ENCODE data around the gene ACER3.
A peak's percentile ranks its signal among the peaks of the same experiment; 100 is the strongest.
"Not testable (repeated sequence)": the region's sequence is repeated elsewhere in the genome, so short reads cannot be mapped to it uniquely, and the experiment has no call there.

The ACER3 gene

GRCh38 chr11:76859708-76860227 is 950 bp upstream of the ACER3 start:
- H3K9ac ChIP-seq (ENCODE audit: low read length), result no peak overlapping the region
- no peaks in the 10 kb centered on the region for H3K36me3 ChIP-seq (ENCODE audit: control insufficient read depth, insufficient read depth, low read length)
- H3K4me3 ChIP-seq (ENCODE audit: low read length), result no peak overlapping the region
- H3K4me1 ChIP-seq (ENCODE audit: control insufficient read depth, insufficient read depth, low read length), result peaks cover 7% of the 10 kb centered on the region
- H3K27ac ChIP-seq (ENCODE audit: low read depth, low read length), result no peak overlapping the region
- H3K27me3 ChIP-seq (ENCODE audit: control insufficient read depth, insufficient read depth, low read length), result no peaks in the 10 kb centered on the region

GRCh38 chr11:76861490-76861953 is 804 bp downstream of the ACER3 start:
- H3K36me3 ChIP-seq (ENCODE audit: control insufficient read depth, insufficient read depth, low read length), result no peaks in the 10 kb centered on the region
- H3K27me3 ChIP-seq (ENCODE audit: control insufficient read depth, insufficient read depth, low read length), result no peaks in the 10 kb centered on the region
- peak overlapping the region; percentile 89 for H3K27ac ChIP-seq (ENCODE audit: low read depth, low read length)
- peak overlapping the region; percentile 89 for H3K4me3 ChIP-seq (ENCODE audit: low read length)
- H3K9ac ChIP-seq (ENCODE audit: low read length), result peak overlapping the region; percentile 12
- H3K4me1 ChIP-seq (ENCODE audit: control insufficient read depth, insufficient read depth, low read length), result peaks cover 7% of the 10 kb centered on the region

- not testable (repeated sequence) for H3K4me1 ChIP-seq (ENCODE audit: control insufficient read depth, insufficient read depth, low read length); H3K36me3 ChIP-seq (ENCODE audit: control insufficient read depth, insufficient read depth, low read length); H3K27me3 ChIP-seq (ENCODE audit: control insufficient read depth, insufficient read depth, low read length); H3K4me3 ChIP-seq (ENCODE audit: low read length); H3K27ac ChIP-seq (ENCODE audit: low read depth, low read length); H3K9ac ChIP-seq (ENCODE audit: low read length)
These were observed 2.1 kb downstream of the ACER3 start for GRCh38 chr11:76862794-76863193.

- Histone ChIP-seq H3K4me3 (ENCODE audit: low read length) (no peak overlapping the region), H3K9ac (ENCODE audit: low read length) (no peak overlapping the region), H3K27ac (ENCODE audit: low read depth, low read length) (no peak overlapping the region), H3K27me3 (ENCODE audit: control insufficient read depth, insufficient read depth, low read length) (no peaks in the 10 kb centered on the region), H3K36me3 (ENCODE audit: control insufficient read depth, insufficient read depth, low read length) (no peaks in the 10 kb centered on the region), H3K4me1 (ENCODE audit: control insufficient read depth, insufficient read depth, low read length) (peaks cover 7% of the 10 kb centered on the region)
These were observed 2.6 kb downstream of the ACER3 start for GRCh38 chr11:76863196-76863777.

- no peak overlapping the region for H3K9ac ChIP-seq (ENCODE audit: low read length)
- no peak overlapping the region for H3K4me3 ChIP-seq (ENCODE audit: low read length)
- H3K27ac ChIP-seq (ENCODE audit: low read depth, low read length), result no peak overlapping the region
- H3K27me3 ChIP-seq (ENCODE audit: control insufficient read depth, insufficient read depth, low read length), result no peaks in the 10 kb centered on the region
- no peaks in the 10 kb centered on the region for H3K4me1 ChIP-seq (ENCODE audit: control insufficient read depth, insufficient read depth, low read length)
- no peaks in the 10 kb centered on the region for H3K36me3 ChIP-seq (ENCODE audit: control insufficient read depth, insufficient read depth, low read length)
These were observed 12.5 kb downstream of the ACER3 start for GRCh38 chr11:76872959-76873827.

GRCh38 chr11:76878014-76878413 is 17.3 kb downstream of the ACER3 start:
- Histone ChIP-seq H3K36me3 (ENCODE audit: control insufficient read depth, insufficient read depth, low read length) (no peaks in the 10 kb centered on the region), H3K4me3 (ENCODE audit: low read length) (no peak overlapping the region), H3K27me3 (ENCODE audit: control insufficient read depth, insufficient read depth, low read length) (no peaks in the 10 kb centered on the region), H3K4me1 (ENCODE audit: control insufficient read depth, insufficient read depth, low read length) (no peaks in the 10 kb centered on the region), H3K27ac (ENCODE audit: low read depth, low read length) (no peak overlapping the region), H3K9ac (ENCODE audit: low read length) (no peak overlapping the region)

GRCh38 chr11:76880314-76880713 is 19.6 kb downstream of the ACER3 start:
- Histone ChIP-seq H3K9ac (ENCODE audit: low read length) (no peak overlapping the region), H3K27me3 (ENCODE audit: control insufficient read depth, insufficient read depth, low read length) (no peaks in the 10 kb centered on the region), H3K4me1 (ENCODE audit: control insufficient read depth, insufficient read depth, low read length) (no peaks in the 10 kb centered on the region), H3K36me3 (ENCODE audit: control insufficient read depth, insufficient read depth, low read length) (no peaks in the 10 kb centered on the region), H3K27ac (ENCODE audit: low read depth, low read length) (no peak overlapping the region), H3K4me3 (ENCODE audit: low read length) (no peak overlapping the region)

GRCh38 chr11:76880956-76881355 is 20.2 kb downstream of the ACER3 start:
- no peaks in the 10 kb centered on the region for H3K36me3 ChIP-seq (ENCODE audit: control insufficient read depth, insufficient read depth, low read length)
- no peak overlapping the region for H3K9ac ChIP-seq (ENCODE audit: low read length)
- H3K27me3 ChIP-seq (ENCODE audit: control insufficient read depth, insufficient read depth, low read length), result no peaks in the 10 kb centered on the region
- no peak overlapping the region for H3K27ac ChIP-seq (ENCODE audit: low read depth, low read length)
- H3K4me3 ChIP-seq (ENCODE audit: low read length), result no peak overlapping the region
- no peaks in the 10 kb centered on the region for H3K4me1 ChIP-seq (ENCODE audit: control insufficient read depth, insufficient read depth, low read length)

GRCh38 chr11:76885390-76886097 is 24.8 kb downstream of the ACER3 start:
- Histone ChIP-seq H3K36me3 (ENCODE audit: control insufficient read depth, insufficient read depth, low read length) (no peaks in the 10 kb centered on the region), H3K27ac (ENCODE audit: low read depth, low read length) (no peak overlapping the region), H3K27me3 (ENCODE audit: control insufficient read depth, insufficient read depth, low read length) (no peaks in the 10 kb centered on the region), H3K4me1 (ENCODE audit: control insufficient read depth, insufficient read depth, low read length) (no peaks in the 10 kb centered on the region), H3K9ac (ENCODE audit: low read length) (no peak overlapping the region), H3K4me3 (ENCODE audit: low read length) (no peak overlapping the region)

GRCh38 chr11:76888989-76889388 is 28.3 kb downstream of the ACER3 start:
- Histone ChIP-seq H3K27ac (ENCODE audit: low read depth, low read length) (no peak overlapping the region), H3K9ac (ENCODE audit: low read length) (no peak overlapping the region), H3K27me3 (ENCODE audit: control insufficient read depth, insufficient read depth, low read length) (no peaks in the 10 kb centered on the region), H3K4me3 (ENCODE audit: low read length) (no peak overlapping the region), H3K4me1 (ENCODE audit: control insufficient read depth, insufficient read depth, low read length) (no peaks in the 10 kb centered on the region), H3K36me3 (ENCODE audit: control insufficient read depth, insufficient read depth, low read length) (no peaks in the 10 kb centered on the region)

GRCh38 chr11:76889411-76889975 is 28.8 kb downstream of the ACER3 start:
- no peak overlapping the region for H3K9ac ChIP-seq (ENCODE audit: low read length)
- no peaks in the 10 kb centered on the region for H3K27me3 ChIP-seq (ENCODE audit: control insufficient read depth, insufficient read depth, low read length)
- no peaks in the 10 kb centered on the region for H3K4me1 ChIP-seq (ENCODE audit: control insufficient read depth, insufficient read depth, low read length)
- H3K36me3 ChIP-seq (ENCODE audit: control insufficient read depth, insufficient read depth, low read length), result no peaks in the 10 kb centered on the region
- H3K4me3 ChIP-seq (ENCODE audit: low read length), result no peak overlapping the region
- H3K27ac ChIP-seq (ENCODE audit: low read depth, low read length), result no peak overlapping the region

GRCh38 chr11:76890329-76890728 is 29.6 kb downstream of the ACER3 start:
- no peak overlapping the region for H3K27ac ChIP-seq (ENCODE audit: low read depth, low read length)

More at GRCh38 chr11:76890329-76890728, 29.6 kb downstream of the ACER3 start:
- Histone ChIP-seq H3K4me3 (ENCODE audit: low read length) (no peak overlapping the region), H3K36me3 (ENCODE audit: control insufficient read depth, insufficient read depth, low read length) (no peaks in the 10 kb centered on the region), H3K27me3 (ENCODE audit: control insufficient read depth, insufficient read depth, low read length) (no peaks in the 10 kb centered on the region), H3K4me1 (ENCODE audit: control insufficient read depth, insufficient read depth, low read length) (no peaks in the 10 kb centered on the region), H3K9ac (ENCODE audit: low read length) (no peak overlapping the region)
